ENCODE results near the gene BACE2.

Gene BACE2

GRCh38 chr21:41321908-41322495 lies 154.0 kb downstream of the BACE2 start:
- no peak for DNase-seq (ENCODE audit: low read depth)

GRCh38 chr21:41322496-41323382 lies 154.8 kb downstream of the BACE2 start:
- no peak for DNase-seq (ENCODE audit: low read depth)

GRCh38 chr21:41325138-41325912 lies 157.4 kb downstream of the BACE2 start:
- DNase-seq (ENCODE audit: low read depth): no peak

GRCh38 chr21:41326414-41327080 lies 158.6 kb downstream of the BACE2 start:
- DNase-seq (ENCODE audit: low read depth): no peak

GRCh38 chr21:41327753-41328152 lies 159.8 kb downstream of the BACE2 start:
- no peak for DNase-seq (ENCODE audit: low read depth)

GRCh38 chr21:41328660-41329607 lies 161.0 kb downstream of the BACE2 start:
- DNase-seq (ENCODE audit: low read depth): no peak

Measured in stimulated activated CD8-positive, alpha-beta memory T cell treated with anti-CD3 and anti-CD28 coated beads, Interleukin-15, amount 100 ng/mL, for 24 hours (primary cell).